Lower lobe of right lung (tissue), 2 donors: Measurements from ENCODE around the gene TGFB1. TPM values are rescaled to one million over a fixed set of nuclear protein-coding genes. Genes with fewer than 3 reads are reported as not detected.

ENCODE experiments used
- ATAC-seq, 2 donors: fragments of 200-7000 bp; cut with Tn5 transposase; one replicate each; pipeline ENCODE4 v1.9.1; 2020 to 2022; ENCODE audit warnings: mild to moderate bottlenecking in 2 of 2, moderate library complexity in 2 of 2
- DNase-seq: peaks from one replicate; pipeline ENCODE4 v3.0.0-alpha.2; 2020
- H3K27ac ChIP-seq: fragments of 200-600 bp; one replicate; pipeline ENCODE4 v1.8.0; 2022
- H3K27me3 ChIP-seq: fragments of 200-600 bp; one replicate; pipeline ENCODE4 v1.8.0; 2022; ENCODE audit warnings: low read depth
- H3K36me3 ChIP-seq: fragments of 200-600 bp; one replicate; pipeline ENCODE4 v1.8.0; 2022; ENCODE audit warnings: mild to moderate bottlenecking
- H3K4me1 ChIP-seq: fragments of 200-600 bp; one replicate; pipeline ENCODE4 v1.8.0; 2022
- H3K4me3 ChIP-seq: fragments of 200-600 bp; one replicate; pipeline ENCODE4 v1.8.0; 2022; ENCODE audit warnings: mild to moderate bottlenecking
- H3K9me3 ChIP-seq: fragments of 200-600 bp; one replicate; pipeline ENCODE4 v1.8.0; 2022
- CTCF ChIP-seq: fragments of 200-600 bp; IDR thresholded peaks from one replicate; pipeline ENCODE4 v1.8.0; 2022; ENCODE audit warnings: antibody characterized with exemption, mild to moderate bottlenecking
- intact Hi-C: fragments of 100-400 bp; cut with DNase I; formaldehyde crosslinking; loops from one replicate; pipeline ENCODE4 v1.11.0; 2022
- total RNA-seq: library from RNA; stranded (reverse); fragmentation: NEBNext Ultra II Directional; extraction: Animal tissue kit (Norgen Biotek cat#: 25700); gene quantifications from one replicate; pipeline ENCODE4 v1.2.1, GENCODE V29; 2021
- donor health status: DM: no; HTN: yes; CAD: no; lungs with severe emphysema.

Gene TGFB1
- total RNA-seq, 1 donor from 2014 or later = 114 TPM

DNA sequence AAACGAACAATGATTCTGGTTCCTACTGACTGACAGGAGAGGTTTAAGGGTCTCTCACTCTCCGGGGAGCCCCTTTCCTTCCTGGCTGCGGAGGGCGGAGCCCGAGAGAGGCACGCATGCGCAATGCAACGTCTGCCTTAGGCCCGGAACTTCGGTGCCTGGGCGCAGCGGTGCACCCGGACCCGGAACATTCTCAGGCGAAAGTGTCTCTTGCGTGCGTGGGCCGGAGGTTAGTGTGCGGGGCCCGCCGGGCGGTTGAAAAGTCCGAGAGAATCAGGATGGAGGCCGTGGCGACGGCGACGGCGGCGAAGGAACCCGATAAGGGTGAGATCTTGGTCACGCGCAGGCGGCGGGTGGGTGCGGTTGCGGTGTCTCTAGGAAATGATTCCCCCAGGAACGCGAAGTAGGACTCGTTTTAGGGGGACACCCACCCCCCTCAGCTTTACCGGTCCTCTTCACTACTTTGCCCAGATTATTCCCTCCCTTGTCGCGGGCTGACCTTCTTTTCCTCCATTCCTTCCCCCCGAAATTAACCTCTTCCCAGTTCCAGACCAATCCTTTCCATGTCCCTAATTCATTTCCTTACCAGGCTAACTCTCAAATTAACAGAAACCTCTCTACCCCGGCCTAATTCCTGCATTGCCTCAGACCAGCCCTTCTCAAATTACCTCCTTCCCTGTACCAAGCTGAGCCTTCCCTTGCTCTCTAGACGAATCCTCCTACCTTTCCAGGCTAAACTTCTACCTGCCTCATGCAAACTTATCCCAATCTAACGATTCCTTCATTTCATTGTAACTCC, 43.5 kb downstream of the TGFB1 start, which contains the start of gene CCDC97:
Gene CCDC97, plus strand, starts transcription at position 140 of the 799 bp plus-strand sequence. Its CDS starts 139 bp downstream, at position 279.
- Histone ChIP-seq H3K9me3 (no peaks in the 10 kb centered on the region), H3K4me3 (peak within 1 kb of the TSS; percentile 76), H3K4me1 (peaks cover 48% of the 10 kb centered on the region), H3K27ac (peak within 1 kb of the TSS; percentile 94), H3K27me3 (no peaks in the 10 kb centered on the region), H3K36me3 (peaks cover 60% of the 10 kb centered on the region)
- intact Hi-C loops = no loop called here
- DNase-seq (peak; percentile 90), ATAC-seq (peak; percentile 88 to 90)
- no peak for TF ChIP-seq CTCF

DNA sequence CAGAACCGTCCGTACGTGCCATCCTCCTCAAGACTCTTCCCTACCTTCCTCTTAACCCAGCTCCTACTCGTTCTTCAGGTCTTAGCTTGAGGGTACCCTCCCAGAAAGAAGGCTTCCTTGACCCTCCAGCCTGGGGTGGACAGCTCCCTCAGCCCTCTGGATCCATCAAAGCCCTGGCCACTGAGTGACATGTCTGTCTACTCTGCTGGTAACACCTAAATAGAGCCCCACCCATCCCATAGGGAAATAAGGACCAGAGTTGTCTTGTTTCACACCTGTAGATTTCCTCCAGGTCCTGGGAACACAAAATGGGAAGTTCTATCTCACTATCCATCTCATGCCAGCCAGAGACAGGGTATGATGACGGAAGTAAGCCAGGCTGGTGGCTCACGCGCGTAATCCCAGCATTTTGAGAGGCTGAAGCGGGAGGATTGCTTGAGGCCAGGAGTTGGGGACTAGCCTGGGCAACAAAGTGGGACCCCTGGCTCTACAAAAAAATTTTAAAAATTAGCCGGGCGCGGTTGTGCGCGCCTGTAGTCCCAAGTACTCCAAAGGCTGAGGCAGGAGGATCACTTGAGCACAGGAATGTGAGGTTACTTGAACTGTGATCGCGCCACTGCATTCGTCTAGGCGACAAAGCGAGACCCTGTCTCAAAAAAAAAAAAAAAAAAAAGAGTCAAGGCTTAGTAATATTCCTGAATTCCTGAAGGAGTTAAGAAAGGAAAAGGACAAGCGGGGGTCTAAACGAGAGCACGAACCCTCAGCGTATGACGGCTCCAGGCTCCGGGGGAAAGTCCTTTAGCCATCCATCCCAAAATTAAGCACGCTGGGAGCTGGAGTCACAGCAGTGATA, 44.3 kb downstream of the TGFB1 start:
- DNase-seq = no peak
- Histone ChIP-seq H3K4me3 (peak overlapping the region; percentile 76), H3K27me3 (no peaks in the 10 kb centered on the region), H3K9me3 (no peaks in the 10 kb centered on the region), H3K36me3 (peaks cover 60% of the 10 kb centered on the region), H3K27ac (peak overlapping the region; percentile 94), H3K4me1 (peaks cover 48% of the 10 kb centered on the region)
- peak; percentile 40 to 56 for ATAC-seq
- intact Hi-C loops = no loop called here
- no peak for TF ChIP-seq CTCF

- Histone ChIP-seq H3K9me3 (no peaks in the 10 kb centered on the region), H3K27me3 (no peaks in the 10 kb centered on the region), H3K4me1 (peaks cover 48% of the 10 kb centered on the region), H3K36me3 (peaks cover 60% of the 10 kb centered on the region), H3K27ac (peak overlapping the region; percentile 94), H3K4me3 (peak overlapping the region; percentile 76)
- intact Hi-C loops = no loop called here
- ATAC-seq (peak; percentile 80 to 90), DNase-seq (peak; percentile 94)
- peak; percentile 98 for TF ChIP-seq CTCF
Measured at GRCh38 chr19:41308450-41309179, 45.1 kb downstream of the TGFB1 start.

DNA sequence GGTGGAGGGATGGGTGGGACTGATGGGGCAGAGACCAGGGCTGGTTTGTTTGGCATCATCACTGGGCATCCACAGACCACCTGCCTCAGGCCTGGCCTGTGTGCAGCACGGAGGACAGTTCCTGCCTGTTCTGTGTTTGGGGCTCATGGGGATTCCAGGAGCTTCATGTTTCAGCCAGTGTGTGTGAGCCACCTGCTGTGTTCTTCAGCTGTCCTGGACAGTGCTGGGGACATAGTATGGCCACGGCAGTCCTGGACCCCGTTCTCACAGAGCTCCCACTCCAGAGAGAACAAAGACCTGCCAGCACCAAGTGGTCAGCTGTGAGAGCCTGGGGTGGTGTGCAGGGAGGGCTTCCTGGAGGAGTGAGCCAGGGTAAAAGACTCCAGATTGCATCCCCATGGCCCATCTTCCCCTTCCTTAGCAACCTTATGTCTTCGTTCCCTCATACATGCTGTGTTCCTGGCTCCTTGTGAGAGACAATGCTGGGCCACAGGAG, 45.7 kb downstream of the TGFB1 start:
- Histone ChIP-seq H3K4me1 (peaks cover 48% of the 10 kb centered on the region), H3K9me3 (no peaks in the 10 kb centered on the region), H3K4me3 (peak overlapping the region; percentile 76), H3K27me3 (no peaks in the 10 kb centered on the region), H3K27ac (peak overlapping the region; percentile 94), H3K36me3 (peaks cover 60% of the 10 kb centered on the region)
- ATAC-seq (peak in 1 of 2 donors; percentile 0), DNase-seq (no peak)
- intact Hi-C loops = no loop called here
- no peak for TF ChIP-seq CTCF
